GM18867 (cell line): Measurements from ENCODE around the gene ATP8B4.

Experiments
- ATAC-seq: cut with Tn5 transposase; IDR thresholded peaks from one replicate; pipeline ENCODE4 v1.9.1; 2021; ENCODE audit warnings: mild to moderate bottlenecking, moderate library complexity; ENCODE audit not compliant: unreplicated experiment

The ATP8B4 gene

GRCh38 chr15:49865925-49866757 lies 252.9 kb downstream of the ATP8B4 start:
- no peak for ATAC-seq

- ATAC-seq = no peak
These were observed 254.8 kb downstream of the ATP8B4 start for GRCh38 chr15:49864251-49864650.

GRCh38 chr15:49863431-49864224 lies 255.4 kb downstream of the ATP8B4 start:
- ATAC-seq = no peak

- ATAC-seq = no peak
These were observed 258.9 kb downstream of the ATP8B4 start for GRCh38 chr15:49860101-49860500.

GRCh38 chr15:49857496-49858475 lies 261.2 kb downstream of the ATP8B4 start:
- no peak for ATAC-seq

- ATAC-seq = no peak
These were observed 263.0 kb downstream of the ATP8B4 start for GRCh38 chr15:49855917-49856637.

GRCh38 chr15:49852756-49853155 lies 266.3 kb downstream of the ATP8B4 start:
- no peak for ATAC-seq

GRCh38 chr15:49848807-49849206 lies 270.2 kb downstream of the ATP8B4 start:
- ATAC-seq = no peak

GRCh38 chr15:49848282-49848724 lies 270.7 kb downstream of the ATP8B4 start:
- ATAC-seq = no peak

GRCh38 chr15:49847423-49848281 lies 271.4 kb downstream of the ATP8B4 start:
- ATAC-seq = no peak

GRCh38 chr15:49844390-49844789 lies 274.6 kb downstream of the ATP8B4 start:
- no peak for ATAC-seq

GRCh38 chr15:49843725-49844124 lies 275.3 kb downstream of the ATP8B4 start:
- ATAC-seq = no peak

- ATAC-seq = no peak
These were observed 276.9 kb downstream of the ATP8B4 start for GRCh38 chr15:49842031-49842730.

- no peak for ATAC-seq
These were observed 286.5 kb downstream of the ATP8B4 start for GRCh38 chr15:49832511-49832910.

- no peak for ATAC-seq
These were observed 287.6 kb downstream of the ATP8B4 start for GRCh38 chr15:49831206-49831965.

- ATAC-seq = no peak
These were observed 288.6 kb downstream of the ATP8B4 start for GRCh38 chr15:49830391-49830790.

GRCh38 chr15:49827311-49827710 lies 291.7 kb downstream of the ATP8B4 start:
- no peak for ATAC-seq
